Suppressor macrophage treated with lipopolysaccharide for 4 hours (primary cell): ENCODE measurements around the gene CASP3.
"Not testable (repeated sequence)": the region's sequence is repeated elsewhere in the genome, so short reads cannot be mapped to it uniquely, and the experiment has no call there.

ENCODE experiments used
- DNase-seq: peaks from one replicate; pipeline ENCODE4 v3.0.0-alpha.2; 2020

The CASP3 gene

DNA sequence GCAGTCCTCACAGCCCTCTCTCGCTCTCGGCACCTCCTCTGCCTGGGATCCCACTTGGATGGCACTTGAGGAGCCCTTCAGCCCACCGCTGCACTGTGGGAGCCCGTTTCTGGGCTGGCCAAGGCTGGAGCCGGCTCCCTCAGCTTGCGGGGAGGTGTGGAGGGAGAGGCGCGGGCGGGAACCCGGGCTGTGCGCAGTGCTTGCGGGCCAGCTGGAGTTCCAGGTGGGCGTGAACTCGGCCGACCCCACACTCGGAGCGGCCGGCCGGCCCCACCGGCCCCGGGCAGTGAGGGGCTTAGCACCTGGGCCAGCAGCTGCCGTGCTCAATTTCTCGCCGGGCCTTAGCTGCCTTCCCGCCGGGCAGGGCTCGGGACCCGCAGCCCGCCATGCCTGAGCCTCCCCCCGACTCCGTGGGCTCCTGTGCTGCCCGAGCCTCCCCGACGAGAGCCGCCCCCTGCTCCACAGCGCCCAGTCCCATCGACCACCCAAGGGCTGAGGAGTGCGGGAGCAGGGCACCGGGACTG, 57.4 kb downstream of the CASP3 start:
- DNase-seq = not testable (repeated sequence)

GRCh38 chr4:184591070-184591677, 58.1 kb downstream of the CASP3 start:
- no peak for DNase-seq

- no peak for DNase-seq
These were observed 59.1 kb downstream of the CASP3 start for GRCh38 chr4:184590196-184590595.

- DNase-seq = no peak
These were observed 60.4 kb downstream of the CASP3 start for GRCh38 chr4:184588893-184589292.

GRCh38 chr4:184587701-184588100, 61.5 kb downstream of the CASP3 start:
- DNase-seq = no peak

DNA sequence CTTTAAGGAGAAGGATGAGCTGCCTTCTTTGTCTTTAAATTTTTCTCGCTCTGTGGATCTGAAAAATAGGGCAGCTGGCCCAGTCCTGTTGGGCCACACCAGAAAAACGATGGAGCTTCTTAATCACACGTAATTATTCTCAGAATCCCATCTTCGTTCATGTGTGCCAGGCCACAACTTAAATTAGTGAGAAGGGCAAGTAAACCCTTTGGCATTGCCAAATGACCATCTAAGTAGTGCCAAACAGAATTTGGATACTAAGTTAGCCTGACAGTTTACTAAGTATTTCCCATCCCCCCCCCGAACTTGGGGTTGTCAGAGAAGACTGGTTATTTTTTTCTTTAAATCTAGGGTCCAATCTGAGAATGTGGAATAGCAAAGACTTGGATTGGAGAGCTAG, 62.0 kb downstream of the CASP3 start:
- no peak for DNase-seq

GRCh38 chr4:184583738-184584502, 65.3 kb downstream of the CASP3 start:
- DNase-seq = no peak
